ENCODE data around the gene EIF3K. TPM values are rescaled to one million over a fixed set of nuclear protein-coding genes. Genes with fewer than 3 reads are reported as not detected.
"Not testable (repeated sequence)": the region's sequence is repeated elsewhere in the genome, so short reads cannot be mapped to it uniquely, and the experiment has no call there.

The EIF3K gene
- total RNA-seq, 1 donor from 2014 or later: 392 TPM

- DNase-seq (ENCODE audit: extremely low read depth, low read depth, low spot score): no peak
These were observed 1.0 kb upstream of the EIF3K start, which contains the start of gene MAP4K1 for GRCh38 chr19:38617764-38618589. TSS of gene MAP4K1 (minus strand) at chr19:38617953. CDS start at chr19:38617895, 58 bp downstream.

- DNase-seq (ENCODE audit: extremely low read depth, low read depth, low spot score): no peak
These were observed 580 bp downstream of the EIF3K start for GRCh38 chr19:38619361-38620174.

GRCh38 chr19:38624822-38625221 lies 5.8 kb downstream of the EIF3K start:
- no peak for DNase-seq (ENCODE audit: extremely low read depth, low read depth, low spot score)

GRCh38 chr19:38626401-38626800 lies 7.4 kb downstream of the EIF3K start:
- DNase-seq (ENCODE audit: extremely low read depth, low read depth, low spot score): no peak

GRCh38 chr19:38629568-38629967 lies 10.6 kb downstream of the EIF3K start:
- DNase-seq (ENCODE audit: extremely low read depth, low read depth, low spot score): no peak

GRCh38 chr19:38631301-38631700 lies 12.3 kb downstream of the EIF3K start:
- not testable (repeated sequence) for DNase-seq (ENCODE audit: extremely low read depth, low read depth, low spot score)

- not testable (repeated sequence) for DNase-seq (ENCODE audit: extremely low read depth, low read depth, low spot score)
These were observed 13.0 kb downstream of the EIF3K start for GRCh38 chr19:38631811-38632475.

GRCh38 chr19:38632476-38633213 lies 13.7 kb downstream of the EIF3K start:
- no peak for DNase-seq (ENCODE audit: extremely low read depth, low read depth, low spot score)

GRCh38 chr19:38634757-38635482 lies 15.9 kb downstream of the EIF3K start:
- DNase-seq (ENCODE audit: extremely low read depth, low read depth, low spot score): no peak

- DNase-seq (ENCODE audit: extremely low read depth, low read depth, low spot score): no peak
These were observed 16.8 kb downstream of the EIF3K start for GRCh38 chr19:38635483-38636399.

- DNase-seq (ENCODE audit: extremely low read depth, low read depth, low spot score): no peak
These were observed 19.5 kb downstream of the EIF3K start for GRCh38 chr19:38638461-38638860.

GRCh38 chr19:38639679-38640078 lies 20.7 kb downstream of the EIF3K start:
- no peak for DNase-seq (ENCODE audit: extremely low read depth, low read depth, low spot score)

- no peak for DNase-seq (ENCODE audit: extremely low read depth, low read depth, low spot score)
These were observed 21.4 kb downstream of the EIF3K start for GRCh38 chr19:38640368-38640767.

GRCh38 chr19:38642176-38642575 lies 23.2 kb downstream of the EIF3K start:
- DNase-seq (ENCODE audit: extremely low read depth, low read depth, low spot score): no peak

- DNase-seq (ENCODE audit: extremely low read depth, low read depth, low spot score): no peak
These were observed 25.7 kb downstream of the EIF3K start for GRCh38 chr19:38644719-38645118.

- DNase-seq (ENCODE audit: extremely low read depth, low read depth, low spot score): no peak
These were observed 28.5 kb downstream of the EIF3K start, which contains the start of gene ACTN4 for GRCh38 chr19:38647368-38647965. TSS of gene ACTN4 (plus strand) at chr19:38647649. CDS start at chr19:38647746, 97 bp downstream.

- no peak for DNase-seq (ENCODE audit: extremely low read depth, low read depth, low spot score)
These were observed 29.2 kb downstream of the EIF3K start for GRCh38 chr19:38647966-38648768.
